GM12878 (cell line): ENCODE measurements around the gene FEN1.

Experiments
- BRCA1 ChIP-seq: IDR thresholded peaks from 2 replicates; pipeline ENCODE4 v1.6.1; 2011; ENCODE audit warnings: low read depth, low read length, improper control_type of control experiment
- CTCF ChIP-seq, 3 experiments: IDR thresholded peaks in 2 of 3; conservative IDR thresholded peaks in 1 of 3; 2 replicates each; pipeline ENCODE4 v1.5.1; 2011; ENCODE audit warnings: low read depth in 3 of 3, low read length in 3 of 3, mild to moderate bottlenecking in 3 of 3, control low read depth in 2 of 3, moderate library complexity in 2 of 3, inconsistent platforms in 1 of 3, mixed read lengths in 1 of 3; ENCODE audit not compliant: control insufficient read depth in 2 of 3, insufficient read depth in 1 of 3; ENCODE audit errors: extremely low read depth in 1 of 3
- EP300 ChIP-seq, 2 experiments: fragments of 150-350 bp in 1 of 2; IDR thresholded peaks; 2 replicates each; pipeline ENCODE4 v1.6.1; 2011 to 2012; ENCODE audit warnings: low read depth in 2 of 2, low read length in 2 of 2, borderline replicate concordance in 1 of 2, improper control_type of control experiment in 1 of 2, inconsistent platforms in 1 of 2; ENCODE audit not compliant: control insufficient read depth in 1 of 2
- POLR2AphosphoS5 ChIP-seq: IDR thresholded peaks from 2 replicates; pipeline ENCODE4 v1.6.1; 2011; ENCODE audit warnings: mild to moderate bottlenecking, low read length, inconsistent platforms
- REST ChIP-seq: IDR thresholded peaks from 2 replicates; pipeline ENCODE4 v1.6.1; 2012; ENCODE audit warnings: mild to moderate bottlenecking, low read depth, low read length
- SRF ChIP-seq, 2 experiments: IDR thresholded peaks; 2 replicates each; pipeline ENCODE4 v1.6.1; 2011; ENCODE audit warnings: low read depth in 2 of 2, low read length in 2 of 2, mild to moderate bottlenecking in 1 of 2, moderate library complexity in 1 of 2
- USF2 ChIP-seq: IDR thresholded peaks from 2 replicates; pipeline ENCODE4 v1.6.1; 2011; ENCODE audit warnings: low read depth, low read length, improper control_type of control experiment, borderline replicate concordance

- TF ChIP-seq SRF (IDR thresholded peaks at IDR 0.05; ENCODE audit: low read depth in 2 of 2, low read length in 2 of 2): no peak
- no peak for TF ChIP-seq EP300 (IDR thresholded peaks at IDR 0.05; ENCODE audit: borderline replicate concordance in 1 of 2, control insufficient read depth in 1 of 2, low read depth in 2 of 2, low read length in 2 of 2)
- no peak for TF ChIP-seq BRCA1
- no peak for TF ChIP-seq USF2
- peak; percentile 68 to 95 (median 84) for TF ChIP-seq CTCF (IDR thresholded peaks at IDR 0.05 in 2 of 3, conservative IDR thresholded peaks at IDR 0.05 in 1 of 3; ENCODE audit: control insufficient read depth in 2 of 3, extremely low read depth in 1 of 3, insufficient read depth in 1 of 3, low read depth in 3 of 3, low read length in 3 of 3)
- no peak for TF ChIP-seq REST
- TF ChIP-seq POLR2AphosphoS5: no peak
Observed at GRCh38 chr11:61797263-61797944, 4.7 kb downstream of the FEN1 start.
